Right kidney (tissue), 1 donor: Measurements from ENCODE around the gene CREB3.

Source experiments
- DNase-seq: peaks from one replicate; pipeline ENCODE4 v3.0.0-alpha.2; 2016

The CREB3 gene

GRCh38 chr9:35725362-35725761 lies 7.1 kb upstream of the CREB3 start:
- no peak for DNase-seq

GRCh38 chr9:35726931-35727330 lies 5.5 kb upstream of the CREB3 start:
- DNase-seq: no peak

- no peak for DNase-seq
Observed at GRCh38 chr9:35727676-35728040, 4.8 kb upstream of the CREB3 start.

- peak; percentile 64 for DNase-seq
Observed at GRCh38 chr9:35728041-35728971, 4.2 kb upstream of the CREB3 start.

- no peak for DNase-seq
Observed at GRCh38 chr9:35729101-35729500, 3.4 kb upstream of the CREB3 start.

- no peak for DNase-seq
Observed at GRCh38 chr9:35729700-35730485, 2.6 kb upstream of the CREB3 start.

- no peak for DNase-seq
Observed at GRCh38 chr9:35730486-35730854, 2.0 kb upstream of the CREB3 start.

GRCh38 chr9:35731415-35732184 lies 866 bp upstream of the CREB3 start:
- DNase-seq: peak; percentile 56

GRCh38 chr9:35732800-35733541 lies 505 bp downstream of the CREB3 start:
- DNase-seq: no peak

GRCh38 chr9:35734096-35734495 lies 1.6 kb downstream of the CREB3 start:
- DNase-seq: no peak

GRCh38 chr9:35736201-35736633 lies 3.8 kb downstream of the CREB3 start:
- no peak for DNase-seq

- no peak for DNase-seq
Observed at GRCh38 chr9:35737143-35737542, 4.7 kb downstream of the CREB3 start.

- no peak for DNase-seq
Observed at GRCh38 chr9:35738186-35738585, 5.7 kb downstream of the CREB3 start.

- no peak for DNase-seq
Observed at GRCh38 chr9:35738924-35739323, 6.5 kb downstream of the CREB3 start.

GRCh38 chr9:35740243-35740642 lies 7.8 kb downstream of the CREB3 start:
- no peak for DNase-seq

- no peak for DNase-seq
Observed at GRCh38 chr9:35741740-35742139, 9.3 kb downstream of the CREB3 start.

- no peak for DNase-seq
Observed at GRCh38 chr9:35743452-35743851, 11.0 kb downstream of the CREB3 start.

- no peak for DNase-seq
Observed at GRCh38 chr9:35743880-35744518, 11.5 kb downstream of the CREB3 start.

GRCh38 chr9:35745569-35745968 lies 13.1 kb downstream of the CREB3 start:
- no peak for DNase-seq

GRCh38 chr9:35746583-35746982 lies 14.1 kb downstream of the CREB3 start:
- DNase-seq: no peak

- DNase-seq: no peak
Observed at GRCh38 chr9:35748242-35748857, 15.9 kb downstream of the CREB3 start.
